Measurements from ENCODE around the gene SNUPN. TPM values are rescaled to one million over a fixed set of nuclear protein-coding genes. Genes with fewer than 3 reads are reported as not detected.

SNUPN gene
- total RNA-seq, 2 donors from 2014 or later: 17.2 to 26.4 TPM

DNA sequence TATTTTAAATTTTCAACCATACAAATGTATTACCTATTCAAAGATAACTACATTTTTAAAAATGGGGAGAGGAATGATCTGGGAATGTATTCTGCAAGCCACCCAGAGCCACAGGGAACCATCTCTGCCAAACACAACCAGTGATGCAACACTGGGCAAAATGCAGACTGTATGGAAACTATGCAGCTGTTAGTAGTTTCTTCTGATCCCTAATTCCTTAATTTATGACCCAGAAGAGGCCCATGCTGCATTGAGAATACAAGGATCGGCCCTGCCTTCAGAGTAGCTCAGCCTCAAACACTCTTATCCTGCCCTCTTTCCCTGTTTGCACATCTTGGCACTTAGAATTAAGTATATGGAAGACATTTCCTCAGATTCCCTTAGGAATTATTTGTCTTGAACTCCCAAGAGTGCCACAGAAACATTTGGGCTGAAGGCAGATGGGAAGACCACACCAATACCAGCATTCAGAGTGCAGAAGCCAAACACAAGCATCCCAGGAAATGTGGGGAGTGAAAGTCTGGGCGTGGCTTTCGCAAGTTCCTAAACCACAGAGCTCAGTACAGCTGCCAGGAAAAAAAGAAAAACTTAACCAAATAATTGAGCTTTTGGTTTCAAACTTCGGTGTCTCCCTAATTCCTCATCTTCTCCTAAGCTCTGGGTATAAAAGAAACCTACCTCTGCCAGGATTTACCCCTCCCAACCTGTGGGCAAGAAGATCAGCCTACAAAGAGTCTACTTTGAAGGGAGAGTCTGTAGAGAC is 5.3 kb downstream of the SNUPN start:
- Mint-ChIP-seq H3K4me3 (no peak overlapping the region), H3K27me3 (ENCODE audit: insufficient read depth) (no peaks in the 10 kb centered on the region), H3K36me3 (ENCODE audit: low read depth) (peaks cover 40% of the 10 kb centered on the region), H3K27ac (no peak overlapping the region), H3K9me3 (no peaks in the 10 kb centered on the region), H3K4me1 (no peaks in the 10 kb centered on the region)
- DNase-seq: no peak
- Histone ChIP-seq H3K36me3 (ENCODE audit: control insufficient read depth, insufficient read depth, low read length) (peaks cover 39% of the 10 kb centered on the region), H3K4me3 (ENCODE audit: low read length) (no peak overlapping the region), H3K27me3 (ENCODE audit: control insufficient read depth, insufficient read depth, low read length, poor library complexity, severe bottlenecking) (no peaks in the 10 kb centered on the region), H3K9ac (ENCODE audit: extremely low read depth, low read length, poor library complexity, severe bottlenecking) (no peak overlapping the region), H3K4me1 (ENCODE audit: control insufficient read depth, insufficient read depth, low read length) (no peaks in the 10 kb centered on the region), H3K27ac (ENCODE audit: low read depth, low read length) (no peak overlapping the region), H3K9me3 (ENCODE audit: control insufficient read depth, low read length) (no peaks in the 10 kb centered on the region)
- 98% methylated on average over 4 of the region's 4 CpGs; no CpG with 5 or more reads in 1 of the 2 experiments for WGBS, 2 experiments (ENCODE audit: insufficient coverage in 1 of 2, insufficient read length in 1 of 2)
- TF ChIP-seq, protein P1, sequence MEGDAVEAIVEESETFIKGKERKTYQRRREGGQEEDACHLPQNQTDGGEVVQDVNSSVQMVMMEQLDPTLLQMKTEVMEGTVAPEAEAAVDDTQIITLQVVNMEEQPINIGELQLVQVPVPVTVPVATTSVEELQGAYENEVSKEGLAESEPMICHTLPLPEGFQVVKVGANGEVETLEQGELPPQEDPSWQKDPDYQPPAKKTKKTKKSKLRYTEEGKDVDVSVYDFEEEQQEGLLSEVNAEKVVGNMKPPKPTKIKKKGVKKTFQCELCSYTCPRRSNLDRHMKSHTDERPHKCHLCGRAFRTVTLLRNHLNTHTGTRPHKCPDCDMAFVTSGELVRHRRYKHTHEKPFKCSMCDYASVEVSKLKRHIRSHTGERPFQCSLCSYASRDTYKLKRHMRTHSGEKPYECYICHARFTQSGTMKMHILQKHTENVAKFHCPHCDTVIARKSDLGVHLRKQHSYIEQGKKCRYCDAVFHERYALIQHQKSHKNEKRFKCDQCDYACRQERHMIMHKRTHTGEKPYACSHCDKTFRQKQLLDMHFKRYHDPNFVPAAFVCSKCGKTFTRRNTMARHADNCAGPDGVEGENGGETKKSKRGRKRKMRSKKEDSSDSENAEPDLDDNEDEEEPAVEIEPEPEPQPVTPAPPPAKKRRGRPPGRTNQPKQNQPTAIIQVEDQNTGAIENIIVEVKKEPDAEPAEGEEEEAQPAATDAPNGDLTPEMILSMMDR (conservative IDR thresholded peaks at IDR 0.05): no peak

DNA sequence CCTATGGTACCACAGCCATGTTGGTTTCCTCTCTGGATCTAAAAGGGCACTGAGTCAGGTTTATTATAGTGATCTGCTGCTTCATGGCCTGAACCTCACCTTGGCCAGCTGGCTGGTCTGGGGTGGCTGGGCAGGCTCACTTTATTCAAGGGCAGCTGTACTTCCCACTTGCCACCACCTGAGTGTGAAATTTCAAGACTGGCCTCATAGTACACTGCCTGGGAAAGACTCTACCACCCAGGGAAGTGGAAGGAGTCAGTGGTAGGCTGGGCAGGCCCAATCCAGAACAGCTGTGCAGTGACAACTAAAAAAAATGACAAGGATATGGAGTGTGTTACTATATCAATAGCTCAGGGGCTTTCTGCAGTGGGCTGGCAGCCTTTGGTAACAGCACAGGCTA is 8.8 kb downstream of the SNUPN start:
- H3K27ac Mint-ChIP-seq: no peak overlapping the region
- no peaks in the 10 kb centered on the region for H3K27me3 Mint-ChIP-seq (ENCODE audit: insufficient read depth)
- no peaks in the 10 kb centered on the region for H3K27me3 ChIP-seq (ENCODE audit: control insufficient read depth, insufficient read depth, low read length, poor library complexity, severe bottlenecking)
- no peaks in the 10 kb centered on the region for H3K4me1 ChIP-seq (ENCODE audit: control insufficient read depth, insufficient read depth, low read length)
- H3K9ac ChIP-seq (ENCODE audit: extremely low read depth, low read length, poor library complexity, severe bottlenecking): no peak overlapping the region
- no peak overlapping the region for H3K27ac ChIP-seq (ENCODE audit: low read depth, low read length)
- peaks cover 63% of the 10 kb centered on the region for H3K36me3 Mint-ChIP-seq (ENCODE audit: low read depth)
- no peaks in the 10 kb centered on the region for H3K9me3 Mint-ChIP-seq
- no peak overlapping the region for H3K4me3 ChIP-seq (ENCODE audit: low read length)
- no peak for DNase-seq
- no peaks in the 10 kb centered on the region for H3K4me1 Mint-ChIP-seq
- H3K36me3 ChIP-seq (ENCODE audit: control insufficient read depth, insufficient read depth, low read length): peaks cover 64% of the 10 kb centered on the region
- H3K9me3 ChIP-seq (ENCODE audit: control insufficient read depth, low read length): no peaks in the 10 kb centered on the region
- TF ChIP-seq, protein P1 (conservative IDR thresholded peaks at IDR 0.05): no peak
- H3K4me3 Mint-ChIP-seq: no peak overlapping the region

DNA sequence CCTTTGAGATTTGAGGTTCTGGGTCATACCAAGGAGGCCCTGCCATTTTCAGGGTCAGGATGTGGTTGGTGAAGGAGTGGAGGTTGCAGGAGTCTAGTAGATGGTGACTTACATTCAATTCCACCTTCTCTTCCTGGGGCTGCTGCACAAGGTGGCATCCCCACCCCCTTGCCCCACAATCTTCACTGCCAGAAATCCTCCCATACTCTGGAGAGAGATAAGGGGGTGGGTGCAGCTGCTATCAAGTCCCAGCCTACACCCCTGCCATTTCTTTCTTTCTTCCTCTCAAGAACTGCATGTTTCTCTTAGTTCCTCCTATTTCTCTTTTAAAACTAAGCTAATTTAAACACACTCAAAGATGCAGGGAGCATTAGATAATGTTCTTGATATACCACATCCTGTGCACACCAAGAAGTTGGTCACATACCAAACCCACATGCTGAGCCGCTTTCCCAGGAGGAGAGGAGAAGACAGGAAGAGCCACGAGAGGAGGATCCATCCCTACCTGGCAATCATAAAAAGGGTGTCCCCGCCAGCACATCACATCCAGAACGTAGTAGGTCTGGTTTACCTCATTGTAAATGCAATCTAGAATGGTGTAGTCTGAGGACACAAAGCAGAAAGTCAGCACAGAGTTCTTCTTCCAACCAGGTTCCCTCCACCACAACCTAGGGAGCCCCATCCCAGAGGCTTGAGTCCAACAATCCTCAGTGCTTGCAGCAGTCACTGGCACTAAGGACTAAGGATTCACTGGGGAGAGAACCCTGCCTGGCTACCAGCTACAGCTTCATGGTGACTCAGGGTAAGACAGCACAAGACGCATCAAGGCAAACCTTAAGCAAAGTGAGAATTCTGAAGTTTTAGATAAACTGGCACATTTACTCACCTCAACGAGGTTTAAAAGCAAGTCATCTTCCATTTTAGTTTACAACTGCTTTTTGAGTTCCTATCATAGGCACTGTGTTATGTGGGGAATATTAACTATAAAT is 18.5 kb downstream of the SNUPN start:
- Histone ChIP-seq H3K27me3 (ENCODE audit: control insufficient read depth, insufficient read depth, low read length, poor library complexity, severe bottlenecking) (no peaks in the 10 kb centered on the region), H3K4me3 (ENCODE audit: low read length) (no peak overlapping the region), H3K9ac (ENCODE audit: extremely low read depth, low read length, poor library complexity, severe bottlenecking) (no peak overlapping the region), H3K4me1 (ENCODE audit: control insufficient read depth, insufficient read depth, low read length) (no peaks in the 10 kb centered on the region), H3K27ac (ENCODE audit: low read depth, low read length) (no peak overlapping the region), H3K36me3 (ENCODE audit: control insufficient read depth, insufficient read depth, low read length) (peaks cover 57% of the 10 kb centered on the region), H3K9me3 (ENCODE audit: control insufficient read depth, low read length) (no peaks in the 10 kb centered on the region)
- Mint-ChIP-seq H3K36me3 (ENCODE audit: low read depth) (peaks cover 52% of the 10 kb centered on the region), H3K27me3 (ENCODE audit: insufficient read depth) (no peaks in the 10 kb centered on the region), H3K9me3 (no peaks in the 10 kb centered on the region), H3K27ac (no peak overlapping the region), H3K4me3 (no peak overlapping the region), H3K4me1 (no peaks in the 10 kb centered on the region)
- 90 to 95% methylated on average over 2 to 6 of the region's 6 CpGs for WGBS, 2 experiments (ENCODE audit: insufficient coverage in 1 of 2, insufficient read length in 1 of 2)
- TF ChIP-seq, protein P1 (conservative IDR thresholded peaks at IDR 0.05): no peak
- no peak for DNase-seq

Measured in endodermal cell (in vitro differentiated cells).